KOPT-K1 (cell line): ENCODE results near the gene ATG2A.

Source experiments
- H3K27ac ChIP-seq: fragments of 200-600 bp; sonication (generic); 2 replicates; pipeline ENCODE4 v1.5.1; 2016; ENCODE audit warnings: antibody characterized with exemption, mild to moderate bottlenecking, low read depth, low read length; ENCODE audit not compliant: poor library complexity, severe bottlenecking
- H3K36me3 ChIP-seq: fragments of 200-600 bp; sonication (generic); 2 replicates; pipeline ENCODE4 v1.5.1; 2017; ENCODE audit warnings: antibody characterized with exemption, mild to moderate bottlenecking, low read length, moderate library complexity; ENCODE audit not compliant: insufficient read depth
- H3K9me3 ChIP-seq: fragments of 200-600 bp; sonication (generic); 2 replicates; pipeline ENCODE4 v1.5.1; 2017; ENCODE audit warnings: antibody characterized with exemption, low read length, mild to moderate bottlenecking; ENCODE audit not compliant: insufficient read depth, poor library complexity, severe bottlenecking

Gene ATG2A

DNA sequence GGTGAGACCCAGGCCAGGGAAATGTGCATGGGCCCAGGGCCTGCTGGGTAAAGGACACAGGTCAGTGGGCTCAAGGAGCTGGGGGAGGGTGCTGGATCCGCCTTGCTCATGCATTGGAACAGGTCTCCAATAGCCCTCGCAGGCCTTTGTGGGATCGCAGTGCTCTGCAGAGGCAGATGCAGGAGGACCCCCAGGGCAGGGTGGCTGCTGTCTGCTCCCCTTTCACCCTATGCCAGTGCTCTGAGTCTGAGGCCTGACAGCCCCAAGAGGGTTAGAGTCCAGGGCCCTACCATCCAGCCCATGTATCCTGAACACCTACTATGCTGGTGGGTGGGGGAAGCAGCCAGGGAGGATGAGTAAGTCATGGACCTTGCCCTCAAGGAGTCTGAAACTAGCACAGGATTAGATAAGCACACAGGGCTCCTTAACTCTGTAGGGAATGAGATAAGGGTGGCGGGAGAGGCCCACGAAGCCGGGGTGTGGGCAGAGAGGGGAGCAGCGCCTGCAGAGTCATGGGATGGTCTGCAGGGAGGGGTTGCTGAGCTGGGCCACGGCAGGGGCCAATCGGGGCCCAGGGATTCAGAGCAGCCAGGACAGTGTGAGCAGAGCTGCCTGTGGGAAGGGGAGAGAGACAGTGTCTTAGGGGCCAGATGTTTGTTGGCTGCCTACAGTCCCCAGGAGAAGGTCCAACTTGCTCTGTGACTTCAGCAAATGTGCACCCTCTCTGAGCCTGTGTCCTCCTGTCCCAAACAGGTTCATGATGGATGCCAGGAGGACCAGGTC is 28.1 kb downstream of the ATG2A start:
- no peaks in the 10 kb centered on the region for H3K9me3 ChIP-seq
- H3K27ac ChIP-seq: no peak overlapping the region
- H3K36me3 ChIP-seq: no peaks in the 10 kb centered on the region

DNA sequence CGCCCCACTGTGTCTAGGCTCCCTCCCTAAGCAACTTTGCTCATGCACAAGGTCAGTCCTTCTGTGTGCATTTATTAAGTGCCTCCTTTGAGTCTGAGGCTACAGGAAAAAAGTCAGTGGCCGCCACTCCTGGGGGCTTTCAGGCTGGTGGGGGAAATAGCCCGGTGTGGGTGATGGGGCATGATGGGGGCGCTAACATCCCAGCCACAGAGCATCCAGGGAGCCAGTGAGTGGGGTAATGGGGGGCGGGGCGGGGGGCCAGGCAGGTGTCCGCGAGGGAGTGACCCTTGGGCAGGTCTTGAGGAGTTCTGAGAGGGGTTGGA is 28.6 kb downstream of the ATG2A start:
- H3K36me3 ChIP-seq: no peaks in the 10 kb centered on the region
- peak overlapping the region; percentile 54 for H3K27ac ChIP-seq
- H3K9me3 ChIP-seq: no peaks in the 10 kb centered on the region

DNA sequence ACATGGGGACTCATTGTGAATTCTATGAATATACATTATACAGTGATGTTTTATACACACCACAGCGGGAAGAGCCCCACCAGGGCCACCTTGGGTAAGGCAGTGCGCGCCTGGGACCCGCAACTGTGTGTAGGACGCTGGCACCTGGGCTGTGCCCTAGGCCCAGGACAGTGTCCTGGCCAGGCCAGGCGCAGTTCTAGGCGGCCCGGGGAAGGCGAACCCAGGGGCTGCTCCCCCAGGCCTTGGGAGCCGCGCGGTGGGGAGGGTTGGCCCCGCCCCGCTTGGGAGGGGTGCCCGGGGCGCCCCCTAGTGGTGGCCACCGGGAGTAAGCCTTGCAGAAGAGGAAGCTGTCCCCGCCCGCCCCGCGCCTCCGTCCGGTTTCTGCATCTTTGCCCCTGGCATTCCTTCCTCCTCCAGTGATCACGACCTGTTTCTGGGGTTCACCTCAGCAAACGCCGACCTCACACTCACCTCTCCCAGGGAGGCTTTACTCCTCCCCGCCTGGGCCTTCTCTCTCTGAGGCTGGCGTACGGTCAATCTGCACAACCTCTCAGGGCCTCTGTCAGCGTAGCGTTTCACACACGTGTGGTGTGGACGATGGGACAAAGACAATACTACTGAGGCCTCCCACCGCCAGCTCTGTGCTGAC is 29.1 kb downstream of the ATG2A start:
- Histone ChIP-seq H3K9me3 (no peaks in the 10 kb centered on the region), H3K27ac (peak overlapping the region; percentile 54), H3K36me3 (no peaks in the 10 kb centered on the region)

DNA sequence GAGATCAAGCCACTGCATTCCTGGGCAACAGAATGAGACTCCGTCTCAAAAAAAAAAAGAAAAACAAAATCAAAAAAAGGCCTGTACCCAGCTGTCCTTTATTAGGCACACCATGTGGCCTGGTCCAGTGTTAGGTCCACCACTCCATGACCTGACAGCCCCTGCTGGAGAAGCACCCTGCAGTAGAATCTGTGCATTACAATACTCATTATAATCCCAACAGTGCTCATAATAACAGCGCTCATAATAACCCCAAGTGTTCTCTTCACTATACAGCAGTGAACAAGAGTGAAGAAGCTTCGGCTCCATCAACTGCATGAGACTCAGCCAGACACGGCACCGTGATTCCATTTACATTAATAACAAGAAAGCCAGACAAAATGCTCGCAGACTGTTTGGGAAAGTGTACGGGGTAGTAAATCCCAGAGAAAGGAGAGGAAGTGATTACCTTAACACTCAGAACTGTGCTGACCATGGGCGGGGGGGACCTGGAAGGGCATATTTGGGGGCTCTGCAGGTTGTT is 29.7 kb downstream of the ATG2A start:
- Histone ChIP-seq H3K9me3 (no peaks in the 10 kb centered on the region), H3K27ac (peak overlapping the region; percentile 54), H3K36me3 (no peaks in the 10 kb centered on the region)

DNA sequence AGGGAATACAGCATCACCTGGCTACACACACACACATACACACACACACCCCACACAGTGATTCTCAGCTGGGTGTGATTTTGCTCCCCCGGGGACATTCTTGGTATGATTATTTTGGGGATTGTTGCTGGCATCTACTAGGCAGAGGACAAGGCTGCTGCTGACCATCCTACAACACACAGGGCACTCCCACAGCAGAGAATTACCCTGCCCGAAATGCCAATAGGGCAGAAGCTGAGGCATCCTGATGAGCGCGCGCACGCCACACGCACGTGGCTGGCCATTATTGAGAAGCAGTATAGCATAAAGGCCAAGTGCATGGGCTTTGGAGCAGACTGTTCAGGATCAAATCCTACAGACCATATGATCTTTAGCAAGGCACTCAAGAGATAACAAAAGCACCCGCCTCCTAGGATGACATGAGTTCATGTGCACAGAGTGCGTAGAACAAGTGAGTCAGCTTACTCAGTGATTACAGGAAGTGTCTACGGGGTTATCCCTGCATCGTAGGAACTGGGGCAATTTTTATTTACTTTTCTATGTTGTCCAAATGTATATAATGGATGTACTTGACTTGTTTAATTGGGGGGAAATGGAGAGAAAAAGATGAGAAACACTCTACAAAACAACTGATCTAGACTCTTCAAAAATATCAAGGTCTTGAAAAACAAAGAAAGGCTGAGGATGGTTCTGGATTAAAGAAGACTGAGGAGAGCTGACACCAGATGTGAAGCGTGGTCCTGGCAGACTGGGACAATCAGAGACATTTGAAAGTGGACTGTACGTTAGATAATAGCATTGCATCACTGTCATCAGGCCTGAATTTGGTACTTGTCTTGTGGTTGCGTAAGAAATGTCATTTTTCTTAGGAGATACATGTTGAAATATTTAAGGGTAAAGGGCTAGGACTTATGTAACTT is 31.4 kb downstream of the ATG2A start:
- H3K36me3 ChIP-seq: no peaks in the 10 kb centered on the region
- H3K27ac ChIP-seq: no peak overlapping the region
- no peaks in the 10 kb centered on the region for H3K9me3 ChIP-seq

DNA sequence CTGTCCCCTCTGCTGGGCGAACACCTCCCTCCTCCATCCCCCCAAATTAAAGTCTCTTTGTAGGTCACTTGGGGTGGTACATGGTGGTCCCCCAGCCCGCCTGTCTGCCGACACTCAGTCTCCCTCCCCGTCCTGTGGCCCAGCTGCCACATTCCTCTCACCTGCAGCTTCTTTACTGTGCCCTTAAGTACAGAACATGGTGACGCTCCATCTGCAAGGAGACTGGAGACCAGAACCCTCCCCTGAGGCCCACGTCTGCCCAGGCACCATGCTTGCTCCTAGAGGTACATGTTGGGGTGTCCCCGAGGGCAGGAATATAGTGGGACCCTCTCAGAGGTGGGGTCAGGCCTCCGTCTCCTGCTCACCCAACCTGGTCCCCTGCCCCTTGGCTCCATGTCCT is 33.0 kb downstream of the ATG2A start:
- no peaks in the 10 kb centered on the region for H3K9me3 ChIP-seq
- peak overlapping the region; percentile 66 for H3K27ac ChIP-seq
- no peaks in the 10 kb centered on the region for H3K36me3 ChIP-seq

DNA sequence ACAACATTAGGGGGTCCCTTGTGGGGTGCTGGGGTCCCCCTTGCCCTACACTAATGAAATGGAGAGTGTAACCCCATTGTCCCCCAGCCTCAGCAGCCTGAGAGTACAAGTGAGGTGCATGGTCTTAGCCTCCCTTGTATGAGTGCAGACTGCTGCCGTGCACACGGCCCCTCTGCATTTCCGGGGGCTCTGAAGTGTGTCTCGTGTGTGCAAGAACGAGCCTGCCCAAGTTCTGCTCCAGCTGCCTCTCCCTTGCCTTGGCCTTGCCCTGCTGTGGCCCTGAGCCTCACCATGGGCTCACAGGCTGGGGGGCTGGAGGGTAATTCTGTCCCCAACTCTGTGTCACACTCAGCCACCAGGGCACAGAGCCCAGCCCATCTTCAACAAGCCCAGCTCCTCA is 33.4 kb downstream of the ATG2A start:
- Histone ChIP-seq H3K27ac (peak overlapping the region; percentile 66), H3K9me3 (no peaks in the 10 kb centered on the region), H3K36me3 (no peaks in the 10 kb centered on the region)

DNA sequence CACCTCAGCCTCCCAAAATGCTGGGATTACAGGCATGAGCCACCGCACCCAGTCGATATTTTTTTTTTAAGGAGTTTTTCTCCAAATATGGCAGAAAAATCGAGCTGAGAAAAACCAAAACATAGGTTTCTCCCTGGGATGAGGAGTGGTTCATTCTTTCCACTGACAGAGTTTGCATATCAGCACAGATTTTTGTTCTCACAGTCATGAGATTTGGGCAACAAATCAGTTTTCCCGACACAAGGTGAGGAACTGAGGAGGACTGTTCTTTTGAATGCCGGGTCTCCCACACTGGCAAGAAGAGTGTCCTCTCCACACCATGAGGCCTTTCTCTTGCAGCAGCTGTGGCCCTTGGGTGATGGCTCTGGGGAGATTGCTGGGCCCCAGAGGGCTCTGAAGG is 34.8 kb downstream of the ATG2A start:
- H3K9me3 ChIP-seq: no peaks in the 10 kb centered on the region
- no peaks in the 10 kb centered on the region for H3K36me3 ChIP-seq
- peak overlapping the region; percentile 66 for H3K27ac ChIP-seq

DNA sequence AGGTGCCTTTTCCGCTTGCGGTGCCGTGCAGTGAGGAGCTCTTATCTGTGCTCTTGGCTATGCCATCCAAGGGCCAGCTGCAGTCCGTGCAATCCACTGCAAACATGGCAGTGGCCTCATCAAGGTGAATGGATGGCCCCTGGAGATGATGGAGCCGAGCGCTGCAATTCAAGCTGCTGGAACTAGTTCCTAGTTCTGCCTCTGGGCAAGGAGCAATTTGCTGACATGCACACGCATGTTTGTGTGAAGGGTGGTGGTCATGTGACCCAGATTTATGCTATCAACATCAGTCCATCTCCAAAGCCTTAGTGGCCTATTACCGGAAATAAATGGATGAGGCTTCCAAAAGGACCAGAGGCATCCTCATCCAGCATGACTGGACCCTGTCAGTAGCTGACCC is 35.5 kb downstream of the ATG2A start:
- H3K27ac ChIP-seq: peak overlapping the region; percentile 95
- H3K36me3 ChIP-seq: no peaks in the 10 kb centered on the region

DNA sequence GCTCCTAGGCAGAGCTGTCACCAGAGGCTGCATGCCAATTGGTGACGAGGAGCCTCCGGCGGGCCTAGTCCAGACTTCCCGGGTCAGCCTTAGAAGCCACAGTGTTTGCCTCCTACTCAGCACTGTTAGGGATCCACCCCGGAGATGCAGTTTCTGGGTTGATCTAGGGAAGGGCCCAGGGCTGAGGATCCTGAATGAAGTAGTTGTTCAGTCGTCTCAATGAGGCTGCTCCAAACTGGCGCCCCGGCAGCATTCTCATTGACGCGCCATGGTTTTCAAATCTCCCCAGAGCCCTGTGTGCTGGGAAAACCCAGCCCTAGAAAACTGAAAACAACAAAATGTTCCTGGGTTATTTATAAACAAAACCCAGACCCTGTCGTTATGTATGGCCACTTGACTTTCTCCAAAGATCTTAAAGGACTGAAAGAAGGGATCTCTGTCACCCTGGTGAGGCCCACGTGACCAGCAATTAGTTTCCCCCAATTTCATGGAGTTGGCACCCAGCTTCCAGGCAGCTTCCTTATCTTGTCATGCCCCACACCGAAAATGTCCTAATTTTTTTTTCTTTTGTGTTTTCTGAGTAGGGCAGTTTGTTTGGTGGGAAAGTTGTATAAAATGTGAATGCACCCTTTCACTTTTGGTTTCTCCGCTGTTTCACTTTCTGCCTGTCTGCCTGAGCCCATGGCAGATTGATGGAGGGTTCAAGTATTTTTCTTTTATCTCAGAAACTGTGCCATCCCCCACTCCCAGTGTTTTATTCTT is 36.6 kb downstream of the ATG2A start:
- peaks cover 10% of the 10 kb centered on the region; the same call in 1 of the 2 replicates for H3K36me3 ChIP-seq
- no peaks in the 10 kb centered on the region for H3K9me3 ChIP-seq
- H3K27ac ChIP-seq: peak overlapping the region; percentile 95

More for the DNA sequence above, 35.5 kb downstream of the ATG2A start:
- H3K9me3 ChIP-seq: no peaks in the 10 kb centered on the region

DNA sequence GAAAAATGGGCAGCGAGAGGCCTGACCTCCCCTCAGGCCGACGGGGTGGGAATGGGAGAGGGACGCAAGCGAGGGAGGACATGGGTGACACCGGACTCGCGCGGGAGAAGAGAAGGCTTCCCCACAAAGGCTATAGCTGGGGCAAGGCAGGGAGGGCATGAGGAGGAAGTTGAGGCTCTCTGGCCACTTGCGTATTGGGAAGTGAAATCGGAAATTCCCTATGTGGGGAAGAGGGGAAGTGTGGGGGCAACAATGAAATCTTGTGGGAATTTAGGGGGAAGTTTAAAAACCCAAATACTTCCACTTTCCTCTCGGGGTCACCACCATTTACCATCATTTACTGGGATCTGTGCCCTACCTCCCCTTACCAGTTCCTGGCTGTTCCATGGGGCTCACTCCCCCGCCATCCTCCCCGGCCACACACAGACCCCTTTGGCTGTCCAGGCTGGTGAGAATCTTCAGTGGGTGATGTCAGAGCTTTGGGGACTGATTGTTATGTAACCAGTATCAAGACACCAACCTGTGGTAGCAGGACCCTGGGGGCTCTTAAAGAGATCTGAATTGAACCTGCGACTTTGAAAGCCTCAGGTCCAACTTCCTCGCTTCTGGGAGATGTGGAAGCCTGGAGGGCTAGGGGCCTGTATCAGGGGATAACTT is 37.6 kb downstream of the ATG2A start:
- Histone ChIP-seq H3K9me3 (no peaks in the 10 kb centered on the region), H3K27ac (peak overlapping the region; percentile 95), H3K36me3 (peaks cover 20% of the 10 kb centered on the region)

DNA sequence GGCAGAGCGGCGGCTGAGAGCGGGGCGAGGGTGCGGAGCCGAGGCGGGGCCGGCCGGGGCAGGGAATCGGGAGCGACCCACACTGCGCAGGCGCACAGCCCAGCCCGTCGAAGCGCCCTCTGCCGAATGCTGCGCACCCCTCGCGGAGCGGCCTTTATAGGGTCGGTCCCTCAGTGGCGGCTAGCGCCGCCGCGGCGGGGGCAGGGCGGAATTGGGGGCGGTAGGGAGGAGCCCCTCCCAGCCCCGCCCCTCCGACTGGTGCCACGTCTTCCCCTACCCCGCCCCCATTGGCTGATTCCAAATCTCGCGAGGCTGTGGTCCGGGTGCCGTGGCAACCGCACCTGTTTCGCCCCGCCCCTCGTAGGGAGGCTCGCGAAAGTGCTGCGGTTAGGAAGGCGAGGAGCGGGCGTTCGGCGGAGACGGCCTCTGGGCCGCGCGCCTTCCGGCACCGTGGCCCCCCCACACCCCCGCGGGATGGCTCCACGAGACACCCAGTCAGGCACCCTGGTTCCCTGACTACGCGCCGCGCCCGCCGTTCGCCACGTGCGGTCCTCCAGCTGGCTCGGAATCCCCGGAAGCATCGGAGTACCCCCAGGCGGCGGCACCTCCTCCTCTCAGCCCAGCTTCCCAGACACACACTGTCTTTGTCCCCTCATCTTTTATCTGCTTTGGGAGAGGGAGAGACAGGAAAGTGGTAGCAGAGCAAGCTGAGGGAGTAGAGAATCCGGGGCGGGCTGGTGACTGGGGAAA is 38.3 kb downstream of the ATG2A start, which contains the start of gene EHD1:
TSS of gene EHD1 (minus strand) at position 128 of the 750 bp plus-strand sequence. CDS start 157 bp downstream, outside the sequence.
- peak within 1 kb of the TSS; percentile 95 for H3K27ac ChIP-seq
- H3K9me3 ChIP-seq: no peaks in the 10 kb centered on the region
- H3K36me3 ChIP-seq: peaks cover 24% of the 10 kb centered on the region

DNA sequence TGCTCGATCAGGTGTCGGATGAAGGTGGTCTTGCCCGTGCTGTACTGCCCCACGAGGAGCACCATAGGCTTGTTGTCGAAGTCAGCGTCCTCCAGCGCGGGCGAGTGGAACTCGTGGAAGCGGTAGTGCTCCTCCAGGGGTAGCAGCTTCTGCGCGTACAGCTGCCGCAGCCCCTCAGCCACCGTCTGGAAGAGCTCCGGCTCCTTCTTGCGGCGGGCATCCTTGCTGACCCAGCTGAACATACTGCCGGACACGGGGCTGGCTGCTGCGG is 38.9 kb downstream of the ATG2A start:
- H3K9me3 ChIP-seq: no peaks in the 10 kb centered on the region
- peak overlapping the region; percentile 95 for H3K27ac ChIP-seq

More for the DNA sequence above, 38.9 kb downstream of the ATG2A start:
- peaks cover 29% of the 10 kb centered on the region for H3K36me3 ChIP-seq
